GM12875 (cell line): ENCODE results near the gene PTPRK.

Source experiments
- H3K4me3 ChIP-seq: one replicate; pipeline ENCODE4 v1.5.1; 2011; ENCODE audit warnings: low read depth, low read length, control low read depth
- TF ChIP-seq, protein P1 (sequence below): IDR thresholded peaks from 2 replicates; pipeline ENCODE4 v1.5.1; 2011; ENCODE audit warnings: low read depth, mild to moderate bottlenecking, control low read depth, inconsistent platforms, low read length, moderate library complexity, borderline replicate concordance; ENCODE audit not compliant: insufficient read depth

PTPRK gene

DNA sequence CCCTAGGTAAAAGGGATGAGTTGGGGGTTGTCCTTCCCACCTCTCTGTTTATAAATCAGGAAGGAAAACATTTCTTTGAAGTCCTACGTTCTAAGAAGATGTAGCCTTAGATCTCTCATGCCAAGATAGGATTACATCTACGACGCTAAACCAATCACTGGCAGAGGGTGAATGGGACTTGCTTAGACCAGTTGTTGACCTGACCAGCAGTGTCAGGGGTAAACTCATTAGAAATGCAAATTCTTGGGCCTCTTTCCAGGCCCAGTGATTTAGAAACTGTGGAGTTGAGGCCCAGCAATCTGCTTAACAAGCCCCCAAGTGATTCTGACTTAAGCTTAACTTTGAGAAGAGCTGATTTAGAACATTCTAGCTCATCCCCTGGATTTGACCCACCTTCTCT is 472.4 kb downstream of the PTPRK start:
- TF ChIP-seq, protein P1, sequence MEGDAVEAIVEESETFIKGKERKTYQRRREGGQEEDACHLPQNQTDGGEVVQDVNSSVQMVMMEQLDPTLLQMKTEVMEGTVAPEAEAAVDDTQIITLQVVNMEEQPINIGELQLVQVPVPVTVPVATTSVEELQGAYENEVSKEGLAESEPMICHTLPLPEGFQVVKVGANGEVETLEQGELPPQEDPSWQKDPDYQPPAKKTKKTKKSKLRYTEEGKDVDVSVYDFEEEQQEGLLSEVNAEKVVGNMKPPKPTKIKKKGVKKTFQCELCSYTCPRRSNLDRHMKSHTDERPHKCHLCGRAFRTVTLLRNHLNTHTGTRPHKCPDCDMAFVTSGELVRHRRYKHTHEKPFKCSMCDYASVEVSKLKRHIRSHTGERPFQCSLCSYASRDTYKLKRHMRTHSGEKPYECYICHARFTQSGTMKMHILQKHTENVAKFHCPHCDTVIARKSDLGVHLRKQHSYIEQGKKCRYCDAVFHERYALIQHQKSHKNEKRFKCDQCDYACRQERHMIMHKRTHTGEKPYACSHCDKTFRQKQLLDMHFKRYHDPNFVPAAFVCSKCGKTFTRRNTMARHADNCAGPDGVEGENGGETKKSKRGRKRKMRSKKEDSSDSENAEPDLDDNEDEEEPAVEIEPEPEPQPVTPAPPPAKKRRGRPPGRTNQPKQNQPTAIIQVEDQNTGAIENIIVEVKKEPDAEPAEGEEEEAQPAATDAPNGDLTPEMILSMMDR = no peak
- H3K4me3 ChIP-seq = no peak overlapping the region

DNA sequence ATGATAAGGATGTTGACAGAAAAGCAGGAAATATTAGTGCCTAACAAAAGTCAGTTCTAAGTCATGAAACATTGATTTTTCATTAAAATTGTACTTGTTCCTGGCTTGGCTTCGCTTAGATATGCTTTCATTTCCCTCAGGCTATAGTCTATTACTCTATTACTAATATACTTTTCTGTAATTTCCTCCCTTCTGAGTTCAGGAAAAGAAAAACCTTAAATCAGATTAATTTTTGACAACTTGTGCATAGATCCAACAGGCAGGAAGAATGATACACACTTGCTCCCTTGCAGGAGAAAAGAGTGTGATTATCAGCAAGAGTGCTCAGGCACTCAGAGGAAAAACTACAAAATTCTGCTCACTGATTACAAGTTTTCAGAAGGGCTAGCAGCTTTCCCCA is 474.4 kb downstream of the PTPRK start:
- H3K4me3 ChIP-seq = no peak overlapping the region
- TF ChIP-seq, protein P1 = no peak

DNA sequence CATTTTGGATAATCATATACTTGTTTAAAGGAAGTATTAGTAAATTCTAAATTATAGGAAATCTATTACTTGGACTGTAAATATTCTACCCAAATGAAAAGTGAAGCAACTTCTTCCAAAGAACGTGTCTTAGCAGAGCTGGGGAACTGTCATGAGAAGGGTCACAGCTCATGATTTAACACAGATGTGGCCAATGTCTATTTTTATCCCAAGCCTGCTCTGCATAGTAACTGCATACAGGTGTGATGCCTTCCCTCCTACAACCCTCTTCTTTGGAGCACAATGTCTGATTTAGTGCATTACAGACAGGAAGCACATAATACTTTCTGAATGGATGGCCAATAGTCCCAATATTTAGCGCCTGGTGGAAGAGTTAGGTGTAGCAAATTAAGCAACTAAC is 480.9 kb downstream of the PTPRK start:
- no peak overlapping the region for H3K4me3 ChIP-seq
- TF ChIP-seq, protein P1 = no peak

DNA sequence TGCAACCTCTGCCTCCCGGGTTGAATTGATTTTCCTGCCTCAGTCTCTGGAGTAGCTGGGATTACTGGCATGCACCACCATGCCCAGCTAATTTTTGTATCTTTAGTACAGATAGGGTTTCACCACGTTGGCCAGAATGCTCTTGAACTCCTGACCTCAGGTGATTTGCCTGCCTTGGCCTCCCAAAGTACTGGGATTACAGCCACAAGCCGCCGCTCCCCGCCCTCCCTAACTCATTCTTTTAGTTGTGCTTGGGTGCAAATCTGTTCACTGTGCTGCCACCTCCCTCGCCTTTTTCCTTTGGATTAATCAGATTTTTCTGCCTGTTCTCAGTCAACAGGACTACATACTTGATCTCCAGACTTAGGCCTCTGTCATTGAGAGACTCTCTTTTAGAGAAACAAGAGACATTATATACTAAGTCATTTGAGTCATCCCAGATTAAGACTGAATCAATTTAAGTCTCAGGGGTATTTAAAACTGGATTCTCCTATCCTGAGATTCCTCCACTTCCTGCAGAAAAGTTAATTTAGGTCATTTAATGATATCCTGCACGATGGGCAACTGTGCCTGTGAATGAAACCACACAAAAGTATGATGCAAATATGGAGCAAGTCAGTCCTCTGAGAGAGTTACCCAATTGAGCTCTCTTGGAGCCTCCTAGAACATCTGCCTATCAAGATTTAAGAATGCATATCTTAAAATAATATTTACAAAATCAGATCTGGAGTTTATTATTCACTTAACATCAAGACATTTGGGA is 483.4 kb downstream of the PTPRK start:
- H3K4me3 ChIP-seq = no peak overlapping the region

DNA sequence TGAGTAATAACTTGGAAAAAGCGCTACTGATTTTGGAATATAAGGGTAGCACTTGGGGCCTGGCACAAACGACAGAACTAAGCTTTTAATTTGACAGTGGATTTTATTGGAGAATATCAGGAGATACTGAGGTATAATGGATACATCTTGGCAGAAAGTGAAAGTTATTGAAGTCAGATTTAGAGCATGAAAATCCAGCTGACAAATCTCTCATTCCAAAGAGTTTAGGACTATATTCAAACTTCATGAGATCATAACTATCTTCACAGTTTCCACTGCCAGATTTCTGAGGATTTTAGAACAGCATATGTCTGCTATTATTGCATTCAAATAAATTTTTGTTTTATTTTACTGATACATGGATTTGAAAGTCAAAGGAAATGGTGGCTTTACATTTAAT is 487.2 kb downstream of the PTPRK start:
- no peak overlapping the region for H3K4me3 ChIP-seq
- TF ChIP-seq, protein P1 = no peak

More for the DNA sequence above, 483.4 kb downstream of the PTPRK start:
- TF ChIP-seq, protein P1 = no peak

DNA sequence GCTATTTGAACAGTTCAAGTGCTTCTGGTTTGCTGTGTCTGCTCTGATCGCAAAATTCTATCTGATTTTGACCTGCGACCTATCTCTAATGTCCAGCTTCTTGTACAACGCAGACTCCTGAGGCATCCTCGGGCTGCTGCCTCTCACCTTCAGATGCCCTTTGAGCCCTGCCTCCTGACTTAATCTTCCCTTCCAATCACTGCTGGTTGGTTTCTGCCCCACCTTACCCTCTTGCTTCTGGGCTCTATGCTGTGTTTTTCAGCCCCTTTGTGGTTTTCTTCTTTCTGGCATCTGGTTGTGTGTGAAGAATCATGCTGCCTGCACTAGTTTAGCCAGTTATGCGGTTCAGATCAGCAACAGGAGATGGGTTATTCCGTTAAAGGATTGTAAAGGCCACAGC is 488.4 kb downstream of the PTPRK start:
- TF ChIP-seq, protein P1 = no peak
- no peak overlapping the region for H3K4me3 ChIP-seq

DNA sequence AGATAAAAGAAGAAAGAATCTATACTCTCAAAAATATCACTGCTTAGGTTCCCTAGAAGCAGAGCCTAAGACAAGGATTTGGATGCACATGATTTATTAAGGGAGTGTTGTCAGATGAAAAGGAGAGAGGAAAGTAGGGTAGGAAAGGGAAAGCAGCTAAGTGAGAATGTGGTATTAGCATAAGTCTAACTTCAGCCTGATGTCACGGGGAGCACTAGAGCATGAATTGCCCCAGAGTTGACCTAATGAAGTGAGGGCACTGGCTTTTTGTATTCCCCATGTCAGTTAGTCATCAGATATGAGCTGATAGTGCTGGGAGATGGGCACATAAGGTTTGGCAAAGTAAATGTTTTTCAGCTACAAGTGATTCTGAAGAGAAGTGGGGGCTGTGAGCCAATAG is 490.6 kb downstream of the PTPRK start:
- H3K4me3 ChIP-seq = no peak overlapping the region
- TF ChIP-seq, protein P1 = no peak
